Testis (tissue), 2 donors: ENCODE data around the gene KRT6C.

Source experiments
- CTCF ChIP-seq, 3 experiments: fragments of 450-650 bp in 2 of 3; fragments of 200-600 bp in 1 of 3; sonication (generic) in 1 of 3; IDR thresholded peaks; one replicate each; pipeline ENCODE4 v1.5.1; 2016 to 2019; ENCODE audit warnings: antibody characterized with exemption in 3 of 3, mild to moderate bottlenecking in 2 of 3, moderate library complexity in 1 of 3
- POLR2A ChIP-seq: fragments of 450-650 bp; IDR thresholded peaks from one replicate; pipeline ENCODE4 v1.6.1; 2017; ENCODE audit warnings: antibody characterized with exemption, mild to moderate bottlenecking, moderate library complexity

GRCh38 chr12:52419656-52420055, 53.9 kb downstream of the KRT6C start:
- TF ChIP-seq CTCF (IDR thresholded peaks at IDR 0.05): no peak
- TF ChIP-seq POLR2A: no peak
